Stimulated activated CD4-positive, alpha-beta T cell treated with anti-CD3 and anti-CD28 coated beads, Interleukin-12 subunit alpha, Interleukin-12 subunit beta, amount 100 ng/mL, for 48 hours (primary cell): ENCODE measurements around the gene ERLIN1.

Source experiments
- DNase-seq, 3 donors: peaks; one replicate each; pipeline ENCODE4 v3.0.0-alpha.2; 2020; ENCODE audit warnings: low read depth in 2 of 3, low spot score in 1 of 3

The ERLIN1 gene

DNA sequence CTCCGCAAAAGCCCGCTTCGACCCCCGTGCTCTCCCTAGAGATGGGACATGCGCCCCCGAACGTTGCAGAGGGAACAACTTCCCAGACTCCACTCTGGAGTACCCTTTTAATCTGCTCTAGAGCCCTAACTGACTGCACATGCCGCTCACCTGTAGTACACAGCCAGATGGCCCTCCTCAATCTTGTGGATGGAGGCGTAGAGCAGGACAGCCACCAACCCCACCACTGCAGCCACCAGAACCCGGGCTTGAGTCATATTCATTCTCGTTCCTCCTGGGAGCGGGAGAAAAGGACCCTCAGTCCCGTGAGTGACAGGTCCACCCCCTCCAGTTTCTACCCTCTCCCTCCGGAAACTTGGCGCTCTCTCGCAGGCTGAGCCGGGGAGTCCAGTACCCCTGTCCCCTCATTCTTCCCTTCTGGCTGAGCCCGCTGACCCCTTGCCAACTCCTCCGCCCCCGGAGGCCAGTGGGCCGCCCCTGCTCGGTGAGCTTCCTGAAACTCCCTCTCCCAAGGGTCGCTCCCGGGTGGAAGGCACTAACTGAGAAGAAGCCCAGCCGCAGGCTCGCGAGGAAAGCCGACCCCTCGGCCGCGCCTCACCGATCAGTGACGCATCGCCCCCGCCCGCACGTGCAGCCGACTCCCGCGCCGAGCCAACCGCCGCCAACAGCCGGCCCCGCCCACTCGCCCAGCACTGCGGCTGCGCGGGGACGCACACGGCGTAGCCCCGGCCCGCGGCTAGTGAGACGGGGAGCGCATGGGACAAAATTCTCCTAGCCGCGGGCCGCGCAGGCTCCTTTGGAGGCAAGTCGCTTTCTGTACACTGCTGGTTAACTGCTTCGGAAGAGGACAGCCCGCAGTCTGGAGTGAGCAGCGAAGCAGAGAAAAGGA, at the start of gene ERLIN1:
TSS of gene ERLIN1 (minus strand) at position 666 of the 889 bp plus-strand sequence. CDS start at position 263, 403 bp downstream.
- DNase-seq, result peak; percentile 86 to 90 (median 87)

DNA sequence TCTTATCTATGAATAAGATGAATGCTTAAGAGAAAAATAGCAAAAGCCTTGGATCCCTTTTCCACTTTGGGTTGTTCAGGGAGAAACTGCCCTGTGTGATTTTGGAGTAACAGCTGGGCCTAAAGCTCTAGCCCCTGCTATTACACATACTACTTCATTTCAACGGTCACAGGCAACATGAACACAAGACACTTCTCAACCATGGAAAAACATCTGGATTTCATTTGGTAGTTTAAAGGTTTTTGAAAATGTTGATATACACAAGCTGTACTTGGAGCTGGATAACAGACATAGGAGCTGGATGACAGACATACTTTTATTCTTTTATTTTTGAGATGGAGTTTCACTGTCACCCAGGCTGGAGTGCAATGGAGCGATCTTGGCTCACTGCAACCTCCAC, 46.3 kb upstream of the ERLIN1 start:
- DNase-seq, result no peak

DNA sequence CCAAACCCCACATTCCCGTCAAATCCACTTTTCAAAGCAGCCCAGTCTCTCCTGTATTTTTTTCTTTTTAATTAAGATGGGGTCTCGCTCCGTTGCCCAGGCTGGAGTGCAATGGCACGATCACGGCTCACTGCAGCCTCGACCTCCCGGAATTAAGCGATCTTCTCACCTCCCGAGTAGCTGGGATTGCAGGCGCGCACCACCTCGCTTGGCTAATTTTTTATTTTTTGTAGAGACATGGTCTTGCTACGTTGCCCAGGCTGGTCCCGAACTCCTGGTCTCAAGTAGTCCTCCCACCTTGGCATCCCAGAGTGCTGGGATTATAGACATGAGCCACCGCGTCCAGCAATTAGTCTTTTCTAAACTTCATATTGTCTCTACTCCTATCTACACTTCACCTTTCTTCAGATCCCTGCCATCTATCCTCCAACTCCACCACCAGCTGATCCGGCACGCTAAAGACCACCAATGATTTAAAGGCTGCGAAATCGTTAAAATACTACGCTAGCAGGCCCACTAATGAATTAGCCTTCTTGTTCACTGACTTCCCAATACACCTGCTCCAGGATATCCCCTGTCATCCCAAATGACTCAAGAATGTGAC, 44.1 kb upstream of the ERLIN1 start:
- no peak for DNase-seq

GRCh38 chr10:100223879-100224278, 38.0 kb upstream of the ERLIN1 start:
- no peak for DNase-seq

GRCh38 chr10:100222529-100222928, 36.7 kb upstream of the ERLIN1 start:
- no peak for DNase-seq

- DNase-seq, result no peak
These were observed 30.2 kb upstream of the ERLIN1 start for GRCh38 chr10:100216006-100216405.

DNA sequence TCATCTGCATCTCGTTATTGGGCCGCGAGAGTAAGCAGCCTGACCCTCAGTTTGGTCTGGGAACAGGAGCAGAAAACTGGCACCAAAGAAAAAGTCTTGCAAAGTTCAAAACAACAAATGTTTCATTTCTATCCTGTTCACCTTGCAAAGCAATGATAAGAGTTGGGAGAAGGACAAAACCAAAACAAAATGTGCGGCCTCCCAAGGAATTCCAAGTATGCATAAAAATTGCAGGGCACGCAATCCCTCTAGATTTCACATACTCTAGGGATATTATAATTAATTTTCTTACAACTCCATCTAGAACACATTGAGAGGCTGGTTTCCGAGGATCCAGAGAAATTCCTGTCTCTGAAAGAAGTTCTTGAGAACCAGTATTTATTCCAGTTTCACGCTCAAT, 23.5 kb upstream of the ERLIN1 start:
- DNase-seq, result no peak

DNA sequence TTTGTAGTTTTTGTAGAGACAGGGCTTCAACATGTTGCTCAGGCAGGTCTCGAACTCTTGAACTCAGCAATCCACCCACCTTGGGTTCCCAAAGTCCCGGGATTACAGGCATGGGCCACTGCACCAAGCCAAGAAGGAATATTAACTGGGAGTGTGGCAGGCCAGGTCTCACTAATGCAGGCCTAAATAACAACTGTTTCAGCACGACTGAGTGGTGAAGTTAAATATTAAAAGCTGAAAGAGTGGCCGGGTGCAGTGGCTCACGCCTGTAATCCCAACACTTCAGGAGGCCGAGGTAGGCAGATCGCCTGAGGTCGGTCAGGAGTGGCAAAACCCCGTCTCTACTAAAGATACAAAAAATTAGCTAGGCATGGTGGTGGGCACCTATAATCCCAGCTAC, 22.4 kb upstream of the ERLIN1 start:
- DNase-seq, result no peak

- no peak for DNase-seq
These were observed 18.5 kb upstream of the ERLIN1 start for GRCh38 chr10:100204370-100204769.

GRCh38 chr10:100201549-100201948, 15.7 kb upstream of the ERLIN1 start:
- no peak for DNase-seq

GRCh38 chr10:100194711-100195110, 8.9 kb upstream of the ERLIN1 start:
- DNase-seq, result no peak

- DNase-seq, result no peak
These were observed 6.5 kb upstream of the ERLIN1 start for GRCh38 chr10:100192350-100192749.

DNA sequence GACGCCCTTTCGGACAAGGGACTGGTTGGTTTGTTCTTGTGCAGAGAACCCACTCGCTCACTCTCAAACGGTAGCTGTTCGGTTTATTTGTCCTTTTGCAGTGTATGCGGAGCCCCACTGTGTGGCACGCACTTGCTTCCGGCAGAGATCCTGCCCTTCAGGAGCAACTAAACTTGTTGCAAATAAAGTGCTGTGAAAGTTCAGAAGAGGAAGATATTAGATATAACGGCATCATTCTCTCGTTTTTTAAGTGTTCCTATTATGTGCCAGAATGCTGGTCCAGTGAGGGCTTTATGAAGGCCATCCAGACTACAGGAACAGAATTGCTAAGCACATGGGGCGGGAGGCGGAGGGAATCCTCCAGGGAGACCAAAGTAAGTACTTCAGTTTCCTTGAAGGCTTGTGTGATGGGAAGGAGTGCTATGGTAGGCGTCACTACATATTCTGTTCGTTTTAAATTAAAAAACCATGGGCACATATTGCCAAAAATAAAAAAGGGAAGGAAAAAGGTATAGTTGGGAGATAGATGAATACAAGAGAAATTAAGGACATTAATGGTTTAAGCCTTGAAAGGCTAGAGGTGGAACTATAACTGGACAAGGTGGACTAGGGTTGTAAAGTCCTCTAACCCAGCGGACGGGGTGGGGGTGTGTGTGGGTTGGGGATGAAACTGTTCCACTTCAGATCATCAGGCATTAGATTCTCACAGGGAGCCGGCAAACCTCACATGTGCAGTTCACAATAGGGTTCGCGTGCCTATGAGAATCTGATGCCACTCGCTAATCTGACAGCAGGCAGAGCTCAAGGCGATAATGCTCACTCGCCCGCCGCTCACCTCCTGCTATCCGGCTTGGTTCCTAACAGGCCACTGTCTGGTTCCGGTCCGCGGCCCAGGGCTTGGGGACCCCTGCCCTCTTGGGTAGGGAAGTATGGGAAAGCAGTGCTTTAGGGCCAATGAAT, 704 bp upstream of the ERLIN1 start:
- DNase-seq, result peak in 1 of 3 donors; percentile 28

DNA sequence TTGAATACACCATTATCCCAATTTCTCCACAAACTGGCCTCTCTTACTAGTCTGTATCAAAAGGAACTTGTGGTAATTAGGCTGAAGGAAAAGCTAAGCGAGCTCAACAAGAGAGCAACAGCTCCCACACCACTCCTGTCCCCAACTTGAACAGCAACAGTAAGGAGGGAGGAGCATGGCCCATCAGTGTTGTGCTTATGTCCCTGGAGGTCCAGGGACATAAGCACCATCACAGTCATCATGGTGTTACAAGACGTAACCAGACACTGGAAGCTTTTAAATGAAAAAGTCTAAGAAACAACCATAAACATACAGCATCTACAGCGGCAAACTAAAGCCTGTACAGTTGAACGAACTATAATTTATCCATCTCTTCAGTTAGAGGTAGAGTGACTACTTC, 989 bp downstream of the ERLIN1 start:
- DNase-seq, result no peak

DNA sequence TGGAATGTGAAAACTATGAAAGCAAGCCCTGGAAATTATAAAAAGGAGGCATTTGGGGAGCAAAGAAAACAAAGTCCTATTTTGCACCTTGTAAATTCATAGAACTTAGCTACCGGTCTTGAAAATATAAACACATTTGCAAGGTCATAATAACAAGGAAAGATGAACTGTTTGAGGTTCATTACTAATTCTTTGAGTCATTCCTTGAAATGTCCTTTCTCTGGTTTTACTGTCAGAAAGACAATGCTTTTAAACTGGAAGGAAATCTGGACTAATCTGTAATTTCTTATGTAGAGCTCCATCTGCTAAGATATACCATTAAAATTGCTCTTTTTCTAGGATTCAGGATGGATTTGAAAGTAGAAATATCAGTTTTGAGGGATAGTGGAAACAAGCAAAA, 1.4 kb downstream of the ERLIN1 start:
- no peak for DNase-seq

GRCh38 chr10:100183481-100183880, 2.3 kb downstream of the ERLIN1 start:
- DNase-seq, result no peak

- DNase-seq, result no peak
These were observed 2.9 kb downstream of the ERLIN1 start for GRCh38 chr10:100182908-100183307.

GRCh38 chr10:100182281-100182680, 3.5 kb downstream of the ERLIN1 start:
- DNase-seq, result no peak

DNA sequence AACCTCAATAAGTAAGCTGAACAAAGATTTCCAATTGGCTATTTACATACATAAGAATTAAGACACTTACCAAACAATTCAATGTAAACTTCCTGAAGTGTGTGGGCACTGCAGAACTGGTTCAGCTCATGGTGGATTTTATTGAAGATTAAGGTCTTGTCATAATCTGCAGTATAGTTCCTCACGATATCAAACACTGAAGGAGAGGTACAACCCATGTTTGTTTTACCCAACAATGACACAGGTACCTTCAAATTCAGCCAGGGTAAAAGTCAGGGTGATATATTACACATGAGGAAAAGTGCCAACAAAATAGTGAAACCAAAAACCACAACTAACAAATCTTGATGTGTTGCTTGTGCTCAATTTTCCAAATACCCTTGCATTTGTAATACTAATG, 10.0 kb downstream of the ERLIN1 start:
- no peak for DNase-seq

GRCh38 chr10:100174699-100175677, 10.8 kb downstream of the ERLIN1 start:
- no peak for DNase-seq
